HL-60 (cell line): ENCODE measurements around the gene NUB1.

Source experiments
- DNase-seq, 2 experiments: peaks; one replicate each; pipeline ENCODE4 v3.0.0-alpha.2; 2010 to 2020; ENCODE audit warnings: low read depth in 1 of 2, low spot score in 1 of 2
- H3K27ac ChIP-seq: fragments of 250-450 bp; sonication (Bioruptor Pico); replicated peaks from 2 replicates; pipeline ENCODE4 v1.5.1; 2020; ENCODE audit warnings: mild to moderate bottlenecking, moderate library complexity
- H3K27me3 ChIP-seq: fragments of 250-450 bp; sonication (Bioruptor Pico); 2 replicates; pipeline ENCODE4 v1.5.1; 2021; ENCODE audit warnings: mild to moderate bottlenecking, moderate library complexity; ENCODE audit not compliant: insufficient read depth, poor library complexity, severe bottlenecking
- H3K4me3 ChIP-seq: replicated peaks from 2 replicates; pipeline ENCODE4 v1.5.1; 2011; ENCODE audit warnings: mild to moderate bottlenecking, control low read depth, low read length; ENCODE audit not compliant: insufficient read depth
- GABPA ChIP-seq: IDR thresholded peaks from 2 replicates; pipeline ENCODE4 v1.6.1; 2012; ENCODE audit warnings: low read depth
- POLR2AphosphoS5 ChIP-seq: IDR thresholded peaks from 2 replicates; pipeline ENCODE4 v1.6.1; 2012; ENCODE audit warnings: low read depth
- SPI1 ChIP-seq: IDR thresholded peaks from 2 replicates; pipeline ENCODE4 v1.6.1; 2012; ENCODE audit warnings: low read depth, mild to moderate bottlenecking, borderline replicate concordance
- TF ChIP-seq, protein P1 (sequence below): IDR thresholded peaks from one replicate; pipeline ENCODE4 v1.5.1; 2011; ENCODE audit warnings: low read length, control low read depth, inconsistent platforms; ENCODE audit not compliant: insufficient read depth
- TF ChIP-seq, protein P2 (sequence below): IDR thresholded peaks from 2 replicates; pipeline ENCODE4 v1.6.1; 2012; ENCODE audit warnings: low read depth; ENCODE audit not compliant: insufficient replicate concordance

Gene NUB1

DNA sequence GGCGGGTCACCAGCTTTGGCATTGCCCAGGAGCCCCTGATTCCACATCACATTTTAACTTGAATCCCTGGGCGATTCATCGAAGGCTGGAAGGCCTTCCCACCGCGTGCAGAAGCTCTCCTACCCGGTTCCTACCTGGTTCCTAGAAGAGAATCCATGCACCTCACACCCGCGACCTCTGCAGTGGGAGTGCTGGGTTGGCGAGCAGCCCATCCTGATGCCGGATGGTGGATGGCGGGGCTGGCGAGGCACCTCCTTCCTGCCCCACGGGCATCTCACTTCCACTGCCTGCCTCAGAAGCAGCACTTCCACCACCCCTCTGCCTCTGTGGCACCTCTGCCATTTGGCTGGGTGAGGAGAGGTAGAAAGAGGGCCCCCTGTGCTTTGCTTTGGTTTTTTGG lies 32.0 kb downstream of the NUB1 start:
- Histone ChIP-seq H3K4me3 (no peak overlapping the region), H3K27me3 (no peaks in the 10 kb centered on the region), H3K27ac (no peak overlapping the region)
- TF ChIP-seq, protein P1, sequence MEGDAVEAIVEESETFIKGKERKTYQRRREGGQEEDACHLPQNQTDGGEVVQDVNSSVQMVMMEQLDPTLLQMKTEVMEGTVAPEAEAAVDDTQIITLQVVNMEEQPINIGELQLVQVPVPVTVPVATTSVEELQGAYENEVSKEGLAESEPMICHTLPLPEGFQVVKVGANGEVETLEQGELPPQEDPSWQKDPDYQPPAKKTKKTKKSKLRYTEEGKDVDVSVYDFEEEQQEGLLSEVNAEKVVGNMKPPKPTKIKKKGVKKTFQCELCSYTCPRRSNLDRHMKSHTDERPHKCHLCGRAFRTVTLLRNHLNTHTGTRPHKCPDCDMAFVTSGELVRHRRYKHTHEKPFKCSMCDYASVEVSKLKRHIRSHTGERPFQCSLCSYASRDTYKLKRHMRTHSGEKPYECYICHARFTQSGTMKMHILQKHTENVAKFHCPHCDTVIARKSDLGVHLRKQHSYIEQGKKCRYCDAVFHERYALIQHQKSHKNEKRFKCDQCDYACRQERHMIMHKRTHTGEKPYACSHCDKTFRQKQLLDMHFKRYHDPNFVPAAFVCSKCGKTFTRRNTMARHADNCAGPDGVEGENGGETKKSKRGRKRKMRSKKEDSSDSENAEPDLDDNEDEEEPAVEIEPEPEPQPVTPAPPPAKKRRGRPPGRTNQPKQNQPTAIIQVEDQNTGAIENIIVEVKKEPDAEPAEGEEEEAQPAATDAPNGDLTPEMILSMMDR: no peak
- TF ChIP-seq SPI1 (no peak), GABPA (no peak), POLR2AphosphoS5 (no peak)
- TF ChIP-seq, protein P2, sequence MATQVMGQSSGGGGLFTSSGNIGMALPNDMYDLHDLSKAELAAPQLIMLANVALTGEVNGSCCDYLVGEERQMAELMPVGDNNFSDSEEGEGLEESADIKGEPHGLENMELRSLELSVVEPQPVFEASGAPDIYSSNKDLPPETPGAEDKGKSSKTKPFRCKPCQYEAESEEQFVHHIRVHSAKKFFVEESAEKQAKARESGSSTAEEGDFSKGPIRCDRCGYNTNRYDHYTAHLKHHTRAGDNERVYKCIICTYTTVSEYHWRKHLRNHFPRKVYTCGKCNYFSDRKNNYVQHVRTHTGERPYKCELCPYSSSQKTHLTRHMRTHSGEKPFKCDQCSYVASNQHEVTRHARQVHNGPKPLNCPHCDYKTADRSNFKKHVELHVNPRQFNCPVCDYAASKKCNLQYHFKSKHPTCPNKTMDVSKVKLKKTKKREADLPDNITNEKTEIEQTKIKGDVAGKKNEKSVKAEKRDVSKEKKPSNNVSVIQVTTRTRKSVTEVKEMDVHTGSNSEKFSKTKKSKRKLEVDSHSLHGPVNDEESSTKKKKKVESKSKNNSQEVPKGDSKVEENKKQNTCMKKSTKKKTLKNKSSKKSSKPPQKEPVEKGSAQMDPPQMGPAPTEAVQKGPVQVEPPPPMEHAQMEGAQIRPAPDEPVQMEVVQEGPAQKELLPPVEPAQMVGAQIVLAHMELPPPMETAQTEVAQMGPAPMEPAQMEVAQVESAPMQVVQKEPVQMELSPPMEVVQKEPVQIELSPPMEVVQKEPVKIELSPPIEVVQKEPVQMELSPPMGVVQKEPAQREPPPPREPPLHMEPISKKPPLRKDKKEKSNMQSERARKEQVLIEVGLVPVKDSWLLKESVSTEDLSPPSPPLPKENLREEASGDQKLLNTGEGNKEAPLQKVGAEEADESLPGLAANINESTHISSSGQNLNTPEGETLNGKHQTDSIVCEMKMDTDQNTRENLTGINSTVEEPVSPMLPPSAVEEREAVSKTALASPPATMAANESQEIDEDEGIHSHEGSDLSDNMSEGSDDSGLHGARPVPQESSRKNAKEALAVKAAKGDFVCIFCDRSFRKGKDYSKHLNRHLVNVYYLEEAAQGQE: no peak
- DNase-seq: no peak

DNA sequence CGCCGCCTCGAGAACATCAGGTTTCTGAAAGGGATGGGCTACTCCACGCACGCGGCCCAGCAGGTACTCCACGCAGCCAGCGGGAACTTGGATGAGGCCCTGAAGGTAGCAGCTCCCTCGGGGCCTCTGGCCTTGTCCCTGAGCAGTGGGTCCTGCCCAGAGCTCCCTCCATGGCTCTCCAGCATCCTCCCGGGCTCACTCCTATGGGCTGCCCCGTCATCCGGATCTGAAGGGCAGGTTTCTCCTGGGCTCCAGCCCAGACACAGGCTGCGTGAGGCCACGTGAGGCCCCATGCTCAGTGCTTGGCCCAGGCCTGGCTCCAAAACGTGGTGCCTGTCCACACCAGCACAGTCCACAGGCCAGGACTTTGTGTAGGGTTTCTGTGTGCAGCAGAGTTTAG lies 32.5 kb downstream of the NUB1 start:
- DNase-seq: no peak

DNA sequence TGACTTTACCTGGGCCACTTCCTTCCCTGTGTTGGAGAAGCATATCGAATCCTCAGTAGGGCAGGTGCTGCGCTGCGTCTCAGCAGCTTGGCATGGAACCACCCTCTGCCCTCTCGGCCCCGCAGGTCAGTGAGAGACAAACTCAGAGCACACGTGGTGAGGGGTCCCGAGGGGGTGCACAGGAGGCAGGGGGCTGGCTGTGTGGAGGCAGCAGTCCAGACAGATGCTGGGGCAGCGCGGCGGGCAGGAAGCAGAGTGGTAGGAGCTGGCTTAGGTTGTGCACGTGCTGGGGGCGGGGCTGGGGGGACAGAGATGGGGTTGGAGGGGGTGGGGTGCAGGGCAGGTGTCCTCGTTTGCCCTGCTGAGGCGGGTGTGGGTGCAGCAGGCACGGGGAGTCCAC lies 33.1 kb downstream of the NUB1 start:
- no peaks in the 10 kb centered on the region for H3K27me3 ChIP-seq
- no peak overlapping the region for H3K4me3 ChIP-seq
- TF ChIP-seq, protein P2: no peak
- TF ChIP-seq SPI1 (no peak), GABPA (no peak), POLR2AphosphoS5 (no peak)
- TF ChIP-seq, protein P1: no peak
- H3K27ac ChIP-seq: no peak overlapping the region
- no peak for DNase-seq

More for the DNA sequence above, 32.5 kb downstream of the NUB1 start:
- TF ChIP-seq, protein P1: no peak
- no peak for TF ChIP-seq POLR2AphosphoS5
- TF ChIP-seq GABPA: no peak
- TF ChIP-seq, protein P2: no peak
- TF ChIP-seq SPI1: no peak
- no peak overlapping the region for H3K27ac ChIP-seq
- no peak overlapping the region for H3K4me3 ChIP-seq
- no peaks in the 10 kb centered on the region for H3K27me3 ChIP-seq
